HG03378 (cell line): ENCODE data around the gene PLEKHA6.

Experiments used
- ATAC-seq: cut with Tn5 transposase; IDR thresholded peaks from one replicate; pipeline ENCODE4 v1.9.1; 2021; ENCODE audit warnings: mild to moderate bottlenecking, moderate library complexity; ENCODE audit not compliant: unreplicated experiment

PLEKHA6 gene

DNA sequence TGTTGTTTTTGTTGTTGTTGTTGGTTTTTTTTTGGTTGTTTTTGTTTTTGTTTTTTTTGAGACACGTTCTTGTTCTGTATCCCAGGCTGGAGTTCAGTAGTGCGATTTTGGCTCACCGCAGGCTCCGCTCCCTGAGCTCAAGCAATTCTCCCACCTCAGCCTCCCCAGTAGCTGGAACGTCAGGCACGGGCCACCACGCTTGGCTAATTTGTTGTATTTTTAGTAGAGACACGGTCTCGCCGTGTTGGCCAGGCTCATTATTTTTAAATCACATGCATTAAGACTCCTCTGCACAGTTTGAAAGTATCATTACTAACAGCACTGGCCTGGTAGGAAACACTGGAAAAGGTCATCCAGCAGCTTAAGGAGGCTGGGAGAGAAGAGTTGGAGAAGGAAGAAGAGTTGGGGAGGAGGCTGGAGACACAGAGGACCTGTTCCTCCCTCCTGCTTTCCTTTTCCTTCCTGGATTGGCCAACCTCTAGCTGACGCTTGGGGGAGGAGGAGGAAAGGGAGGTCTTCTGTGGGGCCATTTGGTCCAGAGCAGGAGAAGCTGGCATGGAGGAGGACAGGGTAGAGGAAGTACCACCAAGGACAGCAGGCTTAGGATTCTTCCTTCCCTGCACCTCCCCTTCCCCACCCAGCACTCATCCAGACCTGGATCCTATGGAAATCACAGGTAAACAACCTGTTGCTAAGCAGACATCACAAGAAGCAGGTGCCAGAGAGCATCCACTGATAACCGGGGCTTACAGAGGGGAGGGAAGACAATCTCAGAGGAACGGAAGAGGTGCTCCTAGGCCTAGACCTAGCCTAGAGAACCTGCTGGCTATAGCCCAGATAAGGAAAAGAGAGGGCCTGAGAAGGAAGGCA is 74.1 kb downstream of the PLEKHA6 start:
- ATAC-seq: no peak

DNA sequence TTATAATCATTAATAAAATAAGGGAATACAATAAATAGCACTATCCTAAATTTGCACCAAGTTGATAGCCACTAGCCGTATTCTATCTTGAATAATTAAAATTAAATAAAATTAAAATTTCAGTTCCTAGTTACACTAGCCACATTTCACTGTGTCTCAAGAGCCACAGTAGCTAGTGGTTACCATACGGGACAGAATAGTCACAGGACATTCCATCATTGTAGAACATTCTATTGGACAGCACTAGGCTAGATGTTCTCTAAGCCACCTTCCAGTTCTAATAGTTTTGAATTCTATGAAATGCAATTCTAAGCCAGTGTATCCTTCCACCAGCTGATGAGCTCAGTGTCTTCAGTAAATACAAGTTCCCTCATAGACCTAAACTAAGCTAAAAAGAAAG is 74.8 kb downstream of the PLEKHA6 start:
- no peak for ATAC-seq

DNA sequence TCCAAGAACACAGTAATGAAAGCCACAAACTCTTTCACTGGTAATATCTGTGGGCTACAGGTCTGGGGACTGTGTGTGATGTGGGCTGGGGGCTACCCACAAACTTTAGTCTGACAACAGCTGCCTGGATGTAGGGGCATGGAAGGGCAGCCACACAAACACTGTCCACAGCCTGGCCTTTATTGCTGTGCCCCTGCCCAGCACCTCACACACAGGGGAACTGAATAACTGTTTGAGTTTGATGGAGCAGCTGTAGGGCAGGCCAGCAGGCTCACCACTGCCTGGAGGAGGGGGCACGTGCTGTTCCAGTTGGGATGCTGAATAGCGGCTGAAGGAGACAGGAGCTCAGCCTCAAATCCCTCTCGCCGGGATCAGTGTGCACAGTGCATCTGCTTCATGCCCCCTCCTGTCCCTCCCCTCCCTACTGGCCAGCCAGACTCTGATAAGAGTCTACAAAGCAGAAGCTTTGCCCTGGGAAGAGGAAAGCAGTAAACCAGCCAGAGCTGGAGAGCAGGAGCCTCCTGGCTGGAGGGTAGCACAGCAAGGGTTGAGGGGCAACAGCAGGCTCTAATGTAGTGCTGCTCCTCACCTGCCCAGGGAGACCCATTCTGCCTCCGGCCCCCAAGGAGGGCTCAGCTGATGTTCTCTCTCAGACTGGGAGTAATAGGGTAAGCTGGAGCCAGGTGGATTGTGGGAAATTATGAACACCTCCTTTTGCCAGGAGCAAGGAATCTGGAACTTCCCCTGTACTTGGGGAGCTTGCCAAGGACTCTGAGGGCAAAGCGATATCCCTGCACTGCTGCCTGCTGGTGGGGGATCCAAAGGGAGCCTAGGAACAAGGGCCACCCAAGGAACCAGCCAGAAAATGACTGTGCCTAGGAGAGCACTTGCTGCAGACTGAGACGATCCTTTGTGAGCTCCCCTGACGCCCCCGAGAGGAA is 75.7 kb downstream of the PLEKHA6 start:
- no peak for ATAC-seq

DNA sequence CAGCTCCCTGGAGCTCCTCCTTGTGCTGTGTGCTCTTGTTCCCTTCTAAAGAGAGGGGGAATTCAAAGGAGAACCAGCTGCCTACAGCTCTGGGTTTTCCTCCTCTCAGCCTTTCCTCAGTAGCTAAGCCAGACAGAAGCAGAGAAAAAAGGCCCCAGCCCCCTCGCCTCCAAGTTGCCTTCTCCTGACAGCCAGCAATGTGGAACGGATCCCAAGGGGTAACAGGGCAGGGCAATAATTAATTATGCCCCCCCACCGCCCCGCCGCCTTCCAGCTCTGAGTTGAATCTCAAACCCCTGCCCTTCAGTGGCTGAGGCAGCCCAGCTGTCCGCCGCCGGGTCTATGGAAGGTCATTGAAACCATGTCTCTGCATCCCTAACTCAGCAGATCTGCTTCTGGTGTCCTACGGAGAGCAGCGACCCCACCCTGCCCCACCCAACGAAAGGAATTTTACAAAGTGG is 76.9 kb downstream of the PLEKHA6 start:
- ATAC-seq: no peak

DNA sequence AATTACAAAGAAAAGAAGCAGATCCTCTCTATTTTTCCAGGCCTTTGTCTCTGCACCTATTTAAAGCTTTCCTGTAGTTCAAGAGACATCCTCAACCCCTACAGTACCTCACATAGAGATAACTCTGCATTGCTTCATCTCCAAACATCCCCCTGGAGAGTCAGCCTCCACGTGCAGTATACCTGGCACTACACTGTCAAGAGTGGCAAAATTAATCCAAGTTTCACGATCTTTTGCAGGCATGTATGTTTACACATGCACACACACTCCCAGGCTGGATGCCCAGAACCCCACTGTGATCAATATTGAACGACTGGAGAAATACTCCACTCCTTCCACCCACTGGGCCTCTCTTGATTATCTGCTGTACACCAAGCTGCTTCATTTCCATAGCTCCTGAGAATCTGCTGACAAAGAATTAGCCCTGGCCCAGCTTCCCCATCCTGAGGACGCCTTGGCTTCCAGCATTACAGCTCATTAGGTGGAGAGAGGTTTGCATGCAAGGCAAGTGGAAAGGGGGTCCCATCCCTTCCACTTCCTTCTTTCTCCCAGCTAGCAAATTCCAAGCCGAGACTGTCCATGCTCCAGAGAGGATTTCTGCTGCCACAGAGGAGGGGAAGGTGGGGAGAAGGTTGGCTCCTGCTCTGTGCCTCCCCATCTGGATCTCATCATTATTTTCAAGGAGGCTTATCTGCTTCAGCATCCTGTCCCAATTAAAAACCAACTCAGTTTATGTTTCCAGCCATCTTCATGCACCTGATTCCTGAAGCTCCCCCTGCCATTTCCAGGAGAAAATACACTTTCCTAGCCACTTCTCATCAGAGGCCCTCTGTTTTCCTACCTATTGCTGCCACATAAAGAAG is 79.4 kb downstream of the PLEKHA6 start:
- no peak for ATAC-seq

DNA sequence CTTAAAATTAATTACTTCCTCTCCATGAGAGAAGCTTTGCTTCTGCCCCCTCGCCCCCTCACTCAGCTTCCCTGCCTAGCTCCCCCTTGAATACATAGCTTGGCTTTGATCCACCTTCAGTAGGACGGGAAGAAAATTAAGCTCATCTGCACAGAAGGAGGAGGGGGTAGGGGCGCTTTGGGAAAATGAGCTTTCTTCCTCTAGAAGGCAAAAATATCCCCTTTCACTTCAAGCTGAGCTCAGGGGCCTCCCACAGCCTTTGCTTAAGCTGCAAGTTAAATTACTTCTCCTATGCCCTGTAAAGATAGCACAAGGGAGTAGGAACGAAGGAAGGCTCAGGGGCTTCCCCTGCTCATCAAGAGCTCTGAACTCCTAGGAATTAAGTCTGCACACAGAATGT is 80.8 kb downstream of the PLEKHA6 start:
- no peak for ATAC-seq

DNA sequence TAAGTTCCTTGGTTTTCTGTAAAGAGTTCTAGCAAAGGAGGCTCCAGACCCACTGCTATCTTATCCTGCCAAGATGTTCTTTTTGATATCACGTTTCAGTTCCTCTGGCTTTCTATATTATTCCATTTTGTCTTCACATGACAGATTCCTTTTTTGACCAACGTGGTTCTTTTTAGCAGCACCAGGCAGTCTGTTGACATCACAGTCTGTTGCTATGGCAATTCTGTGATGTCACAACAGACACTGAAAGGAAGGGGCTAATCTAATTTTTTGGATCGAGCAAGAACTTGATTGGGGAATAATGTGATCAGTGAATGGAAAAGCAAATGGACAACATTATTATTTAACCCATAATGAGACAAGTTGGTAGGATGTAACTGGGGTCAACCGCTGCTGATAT is 81.5 kb downstream of the PLEKHA6 start:
- no peak for ATAC-seq

DNA sequence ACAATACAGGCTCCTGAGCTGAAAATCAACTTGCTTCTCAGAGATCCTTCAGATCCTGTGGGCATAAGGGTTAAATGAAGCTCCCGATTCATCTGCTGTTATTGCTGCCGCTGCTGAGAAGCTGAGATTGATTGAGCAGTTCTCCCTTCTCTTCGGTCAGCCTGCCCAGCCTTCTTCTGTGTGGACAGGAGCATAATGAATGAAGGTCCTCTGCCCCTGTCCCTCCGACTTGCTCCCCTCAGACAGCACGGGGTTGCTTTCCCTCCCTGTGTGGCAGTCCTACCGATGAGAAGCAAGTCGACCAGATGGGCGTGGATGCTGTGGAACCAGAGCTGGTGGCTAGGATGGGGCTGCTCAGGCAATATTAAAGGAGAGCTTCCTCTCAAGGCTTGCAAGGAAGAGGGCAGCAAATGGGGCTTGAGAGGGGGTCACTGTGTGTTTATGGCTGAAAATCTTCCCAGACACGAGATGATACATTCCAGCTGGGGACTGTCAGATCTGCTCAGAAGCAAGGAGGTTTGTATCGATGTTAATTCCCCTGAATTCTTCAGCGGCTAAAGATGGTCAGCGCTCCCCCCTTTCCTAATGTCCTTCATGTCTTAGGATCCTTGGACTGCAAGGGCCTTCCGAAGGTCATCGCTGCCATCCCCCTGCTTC is 82.0 kb downstream of the PLEKHA6 start:
- ATAC-seq: no peak

DNA sequence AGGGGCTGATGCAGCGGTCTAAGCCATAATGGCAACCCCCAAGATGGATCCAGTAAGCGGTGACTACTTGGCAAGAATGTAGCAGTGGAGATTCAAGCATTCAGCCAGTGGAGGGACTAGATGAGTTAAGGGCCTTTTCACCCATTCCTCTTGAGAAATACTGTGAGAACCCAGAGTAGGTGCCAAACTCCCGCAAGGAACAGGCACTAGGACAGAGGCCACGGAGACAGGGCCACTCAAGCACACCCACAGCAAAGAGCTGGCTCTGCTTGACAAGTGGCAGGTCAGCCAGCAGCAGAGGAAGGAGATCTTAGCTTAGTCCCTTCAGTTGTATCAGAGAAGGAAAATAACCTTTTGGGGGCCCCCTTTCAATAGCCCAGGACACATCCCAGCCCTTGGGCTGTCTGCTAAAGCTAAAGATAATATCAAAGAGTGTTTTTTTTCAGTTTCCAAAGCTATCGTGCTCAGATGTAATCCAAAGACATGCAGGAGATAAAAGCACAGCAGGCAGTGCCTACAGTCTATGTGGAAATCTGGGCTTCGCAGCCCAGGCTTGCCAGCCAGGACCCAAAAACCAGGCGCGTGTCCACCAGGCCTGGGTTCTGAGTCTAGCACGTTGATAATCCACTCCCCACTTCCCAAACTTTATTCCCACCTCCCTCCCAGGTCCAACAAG is 83.9 kb downstream of the PLEKHA6 start:
- no peak for ATAC-seq

DNA sequence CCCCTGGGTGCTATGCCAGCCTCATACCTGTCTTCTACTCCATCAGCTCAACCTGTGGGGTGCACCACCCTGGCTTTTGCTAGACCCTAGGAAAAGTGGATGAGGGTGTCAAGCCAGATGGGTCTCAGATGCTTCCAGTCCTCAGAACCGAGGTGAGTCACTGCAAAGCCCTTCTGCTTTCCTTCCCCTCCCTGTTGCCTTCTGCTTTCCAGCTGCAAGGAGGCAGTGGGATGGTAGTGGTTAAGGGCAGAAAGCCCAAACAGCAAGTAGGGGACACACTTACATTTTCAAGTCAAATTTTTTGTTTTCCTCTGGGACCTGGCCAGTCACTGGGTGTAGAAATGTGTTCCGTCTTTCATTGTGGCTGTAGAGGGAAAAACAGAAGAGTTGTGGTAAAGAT is 85.3 kb downstream of the PLEKHA6 start:
- no peak for ATAC-seq

DNA sequence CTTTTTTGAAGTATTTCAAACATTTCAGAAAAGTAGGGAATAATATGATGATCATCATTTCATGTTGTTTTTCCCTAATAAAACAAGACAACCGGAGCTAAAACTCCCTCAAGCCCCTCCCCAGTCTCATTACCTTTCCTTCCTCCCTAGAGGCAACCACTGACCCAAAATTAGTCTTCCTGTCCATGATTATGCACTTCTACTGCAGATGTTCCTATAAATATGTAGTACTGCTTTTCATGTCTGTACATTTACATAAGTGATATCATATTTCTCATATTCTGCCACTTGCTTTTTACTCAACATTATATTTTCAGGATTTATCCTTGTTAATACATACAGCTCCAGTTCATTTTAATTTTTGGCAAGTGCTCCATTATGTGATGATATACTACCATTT is 87.2 kb downstream of the PLEKHA6 start:
- no peak for ATAC-seq

DNA sequence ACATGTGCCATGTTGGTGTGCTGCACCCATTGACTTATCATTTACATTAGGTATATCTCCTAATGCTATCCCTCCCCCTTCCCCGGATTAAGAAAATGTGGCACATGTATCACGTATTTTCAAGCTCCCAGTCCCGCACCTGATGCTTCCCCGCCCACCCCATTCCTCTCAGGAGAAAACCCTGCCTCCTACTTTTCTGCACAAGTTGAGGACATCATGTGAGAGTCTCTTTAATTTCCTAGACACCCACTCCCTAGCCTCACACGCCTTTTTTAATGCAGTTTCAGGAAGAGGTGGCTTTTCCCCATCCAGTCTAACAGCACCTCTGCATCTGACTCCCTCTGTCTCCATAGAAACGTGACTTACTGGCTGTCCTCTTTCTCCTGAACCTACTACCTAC is 87.8 kb downstream of the PLEKHA6 start:
- ATAC-seq: no peak

DNA sequence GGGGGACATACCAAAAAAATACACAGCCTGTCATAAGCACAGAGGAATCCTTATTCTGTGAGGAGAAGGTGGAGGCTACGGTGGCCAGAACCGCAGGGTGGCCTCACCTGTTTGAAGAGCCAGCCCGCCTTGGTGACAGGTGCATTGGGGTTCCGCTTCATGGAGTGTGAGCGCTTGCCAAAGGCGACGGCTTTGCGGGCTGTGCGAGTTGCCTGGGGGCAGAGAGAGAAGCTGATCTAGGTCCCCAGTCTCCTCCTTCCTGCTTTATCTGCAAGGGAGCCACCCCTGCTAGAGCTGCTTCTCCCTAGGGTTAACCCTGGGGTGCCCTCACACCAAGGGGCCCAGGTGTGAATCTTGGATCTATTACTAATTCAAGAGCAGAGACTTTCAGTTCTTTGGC is 91.6 kb downstream of the PLEKHA6 start:
- no peak for ATAC-seq

DNA sequence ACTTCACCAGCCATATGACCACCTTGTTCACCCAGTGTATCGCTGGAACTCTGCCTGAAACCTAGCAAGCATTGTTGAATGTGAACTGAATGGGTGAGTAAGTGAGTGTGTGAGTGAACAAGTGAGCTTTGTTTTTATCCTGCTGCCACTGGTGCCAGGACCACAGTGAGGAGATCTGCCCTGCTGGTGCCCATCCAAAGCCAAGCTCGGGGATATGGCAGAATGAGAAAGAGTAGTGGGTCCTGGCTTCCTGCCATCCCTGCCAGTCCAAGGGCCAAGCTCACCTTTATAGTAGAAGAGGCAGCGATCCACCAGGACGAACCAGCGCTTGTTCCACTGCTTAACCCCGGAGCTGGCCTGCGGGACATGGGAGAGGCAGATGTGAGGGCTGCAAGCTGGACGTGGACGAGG is 92.5 kb downstream of the PLEKHA6 start:
- ATAC-seq: no peak

DNA sequence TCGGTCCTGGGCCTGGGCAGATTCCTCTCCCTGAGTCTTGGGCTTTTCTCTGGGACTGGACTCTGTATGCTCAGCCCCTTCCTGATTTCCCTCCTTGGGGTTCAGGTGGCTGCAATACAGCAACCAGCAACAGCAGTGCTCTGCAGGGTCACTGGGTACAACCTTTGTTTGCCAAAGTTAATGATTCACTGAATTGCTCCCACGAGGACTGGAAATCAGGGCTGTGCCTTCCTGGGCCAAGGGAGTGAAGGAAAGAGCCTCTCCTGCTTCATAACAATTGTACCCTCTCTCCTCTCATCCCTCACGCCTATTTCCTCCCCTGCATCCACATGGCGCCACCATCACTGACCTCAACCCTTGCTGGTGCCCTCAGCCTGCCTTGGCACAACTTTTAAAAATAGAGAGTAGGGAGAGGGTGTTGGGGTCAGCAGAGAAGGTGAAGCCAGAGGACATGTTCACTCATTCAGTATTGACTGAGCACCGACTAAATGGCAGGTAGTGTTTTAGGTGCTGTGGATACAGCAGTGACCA is 93.2 kb downstream of the PLEKHA6 start:
- no peak for ATAC-seq

DNA sequence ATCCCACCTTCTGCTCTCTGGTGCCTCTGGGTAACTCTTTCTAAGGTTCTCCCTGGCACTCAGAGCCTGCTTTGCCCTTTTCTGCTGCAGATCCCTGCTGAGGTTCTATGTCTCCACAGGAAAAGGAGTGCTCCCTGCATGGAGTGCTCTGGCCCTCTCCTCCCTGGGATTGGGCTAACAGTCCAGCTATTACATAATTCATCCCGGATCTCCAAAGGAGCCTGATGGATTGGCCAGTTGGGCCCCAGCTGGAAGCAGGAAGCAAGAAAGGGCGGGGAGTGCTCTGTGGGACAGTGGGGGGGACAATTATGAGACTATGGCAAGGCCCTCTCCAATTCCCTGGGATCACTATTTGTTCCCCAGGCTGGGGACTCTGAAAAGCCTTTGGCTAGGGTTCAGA is 94.1 kb downstream of the PLEKHA6 start:
- no peak for ATAC-seq

DNA sequence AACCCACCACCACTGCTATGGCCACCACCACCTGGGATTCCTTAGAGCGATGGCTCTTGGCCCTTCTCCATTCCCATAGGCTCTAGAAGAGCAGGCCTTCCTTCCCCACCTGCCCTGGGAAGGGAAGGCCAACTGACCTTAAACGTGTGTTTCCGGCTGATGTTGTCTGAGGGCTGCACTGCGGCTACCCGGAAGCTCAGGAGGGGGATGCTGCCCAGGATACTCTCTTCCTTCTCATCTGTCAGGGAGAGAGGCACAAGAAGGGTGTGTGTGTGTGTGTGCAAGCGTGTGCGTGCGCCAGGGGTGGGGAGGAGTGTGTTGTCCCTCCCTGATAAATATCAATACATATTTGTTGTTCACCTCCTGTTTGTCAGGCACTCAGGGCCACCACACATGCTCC is 94.9 kb downstream of the PLEKHA6 start:
- ATAC-seq: no peak

DNA sequence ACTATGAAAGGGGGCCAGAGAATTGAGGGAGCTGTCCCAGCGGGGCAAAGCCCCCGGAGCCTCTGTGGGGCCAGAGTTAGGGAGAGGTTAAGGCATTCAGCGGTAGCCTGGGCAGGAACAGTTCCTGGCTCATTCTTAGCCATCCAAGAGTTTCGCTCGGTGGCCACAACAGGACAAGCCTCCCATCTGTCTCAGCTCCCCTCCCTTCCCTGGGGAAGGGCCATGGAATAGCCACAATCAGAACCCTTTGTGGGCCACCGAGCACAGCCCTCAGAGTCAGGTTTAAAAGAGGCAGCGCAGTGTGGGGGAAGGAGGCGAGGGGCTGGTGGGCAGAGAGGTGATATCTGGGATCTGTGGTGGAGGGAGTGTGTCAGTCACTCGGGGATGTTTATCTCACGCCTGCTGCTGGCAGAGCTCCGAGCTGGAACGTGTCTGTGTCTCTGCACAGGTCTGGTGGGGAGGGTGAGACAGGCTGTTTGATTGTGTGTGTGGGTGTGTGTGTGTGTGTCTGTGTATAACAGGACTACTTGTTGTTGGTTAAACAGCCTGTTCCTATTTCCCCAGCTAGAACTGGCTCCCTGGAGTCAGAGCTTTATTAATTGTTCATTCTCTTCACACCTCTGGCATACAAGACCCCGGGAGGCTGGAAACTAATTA is 96.3 kb downstream of the PLEKHA6 start:
- ATAC-seq: no peak
